GM12878 (cell line): ENCODE results near the gene GRXCR1. TPM values are rescaled to one million over a fixed set of nuclear protein-coding genes. Genes with fewer than 3 reads are reported as not detected.

Experiments used
- ATAC-seq: fragments of 200-7000 bp; cut with Tn5 transposase; 3 replicates; pipeline ENCODE4 v1.9.1; 2020; ENCODE audit warnings: mild to moderate bottlenecking, moderate library complexity
- BruUV-seq: library from RNA; stranded (reverse); fragments of 400-500 nt; replicated peaks from 2 replicates; lab custom pipeline; 2021; lab: Mats Ljungman, UMichigan
- CTCF ChIA-PET: fragments of 300-600 bp; sonication (Branson Sonifier 250); formaldehyde crosslinking; extraction: SDS; loops from one replicate; lab custom pipeline; 2021; ENCODE audit warnings: inconsistent platforms; lab: Yijun Ruan, JAX
- POLR2A ChIA-PET: fragments of 350-600 bp; formaldehyde crosslinking; extraction: SDS; loops from one replicate; lab custom pipeline; 2021; ENCODE audit warnings: inconsistent platforms; lab: Charles Lee
- RAD21 ChIA-PET: fragments of 300-600 bp; sonication (Branson Sonifier 250); formaldehyde crosslinking; loops from one replicate; lab custom pipeline; 2023; ENCODE audit warnings: antibody characterized with exemption; ENCODE audit not compliant: unreplicated experiment; lab: Charles Lee
- SMC1A ChIA-PET: fragments of 300-600 bp; sonication (Branson Sonifier 250); formaldehyde crosslinking; loops from one replicate; lab custom pipeline; 2023; ENCODE audit not compliant: unreplicated experiment, uncharacterized antibody; lab: Charles Lee
- DNase-seq: peaks from one replicate; pipeline ENCODE4 v3.0.0-alpha.2; 2011; ENCODE audit warnings: low read depth, low spot score
- FAIRE-seq: peaks from 3 replicates; lab custom pipeline; 2011; peaks lifted over from hg19 to GRCh38; lab: Jason Lieb, UNC
- H2AFZ ChIP-seq: 2 replicates; pipeline ENCODE4 v1.6.0; 2011; ENCODE audit warnings: low read depth, low read length, control low read depth; ENCODE audit not compliant: control insufficient read depth
- H3K27ac ChIP-seq: 2 replicates; pipeline ENCODE4 v1.5.1; 2011; ENCODE audit warnings: control low read depth; ENCODE audit not compliant: control insufficient read depth, insufficient read depth
- H3K27me3 ChIP-seq, 2 experiments: replicated peaks in 1 of 2; 2 replicates each; pipeline versions ENCODE4 v1.6.0 to v1.6.1; 2011; ENCODE audit warnings: low read length in 1 of 2; ENCODE audit not compliant: control insufficient read depth in 2 of 2, insufficient read depth in 2 of 2
- H3K36me3 ChIP-seq, 2 experiments: 2 replicates each; pipeline ENCODE4 v1.5.1; 2011; ENCODE audit warnings: low read length in 1 of 2; ENCODE audit not compliant: control insufficient read depth in 2 of 2, insufficient read depth in 2 of 2
- H3K4me1 ChIP-seq: 2 replicates; pipeline ENCODE4 v1.6.1; 2011; ENCODE audit warnings: mild to moderate bottlenecking, low read length, moderate library complexity, mixed read lengths; ENCODE audit not compliant: control insufficient read depth, insufficient read depth
- H3K4me2 ChIP-seq: 2 replicates; pipeline ENCODE4 v1.6.0; 2011; ENCODE audit warnings: control low read depth; ENCODE audit not compliant: control insufficient read depth, insufficient read depth
- H3K4me3 ChIP-seq: fragments of 200-600 bp; sonication (generic); 2 replicates; pipeline ENCODE4 v1.5.1; 2016
- H3K79me2 ChIP-seq: 2 replicates; pipeline ENCODE4 v1.6.0; 2011; ENCODE audit warnings: low read length; ENCODE audit not compliant: control insufficient read depth, insufficient read depth
- H3K9ac ChIP-seq: 2 replicates; pipeline ENCODE4 v1.8.0; 2011; ENCODE audit warnings: low read length, control low read depth, mixed read lengths; ENCODE audit not compliant: control insufficient read depth, insufficient read depth
- H3K9me3 ChIP-seq: replicated peaks from 3 replicates; pipeline ENCODE4 v1.5.1; 2011; ENCODE audit warnings: mild to moderate bottlenecking, low read length; ENCODE audit not compliant: control insufficient read depth, insufficient read depth
- H4K20me1 ChIP-seq: 2 replicates; pipeline ENCODE4 v1.6.0; 2011; ENCODE audit not compliant: control insufficient read depth, insufficient read depth
- ATF2 ChIP-seq: IDR thresholded peaks from 2 replicates; pipeline ENCODE4 v1.6.1; 2012; ENCODE audit warnings: low read length, inconsistent platforms
- BMI1 ChIP-seq: fragments of 450-650 bp; IDR thresholded peaks from 2 replicates; pipeline ENCODE4 v1.6.1; 2016; ENCODE audit warnings: mild to moderate bottlenecking, moderate library complexity, borderline replicate concordance
- CREM ChIP-seq: IDR thresholded peaks from 2 replicates; pipeline ENCODE4 v1.6.1; 2014; ENCODE audit warnings: antibody characterized with exemption, low read depth
- EED ChIP-seq: sonication (generic); IDR thresholded peaks from 2 replicates; pipeline ENCODE4 v1.6.1; 2016; ENCODE audit warnings: antibody characterized with exemption, low read depth
- HDAC2 ChIP-seq: fragments of 200-600 bp; sonication (generic); IDR thresholded peaks from 2 replicates; pipeline ENCODE4 v1.6.1; 2017
- IKZF2 ChIP-seq, 2 experiments: fragments of 450-650 bp; IDR thresholded peaks; 2 replicates each; pipeline ENCODE4 v1.6.1; 2017; ENCODE audit warnings: mild to moderate bottlenecking in 2 of 2, moderate library complexity in 2 of 2
- JUND ChIP-seq: IDR thresholded peaks from 2 replicates; pipeline ENCODE4 v1.6.1; 2012; ENCODE audit warnings: low read depth, mild to moderate bottlenecking, low read length, improper control_type of control experiment, moderate library complexity
- LARP7 ChIP-seq: fragments of 450-650 bp; IDR thresholded peaks from 2 replicates; pipeline ENCODE4 v1.6.1; 2017; ENCODE audit warnings: mild to moderate bottlenecking
- POLR2AphosphoS5 ChIP-seq: IDR thresholded peaks from 2 replicates; pipeline ENCODE4 v1.6.1; 2011; ENCODE audit warnings: mild to moderate bottlenecking, low read length, inconsistent platforms
- SMAD1 ChIP-seq: fragments of 450-650 bp; IDR thresholded peaks from 2 replicates; pipeline ENCODE4 v1.6.1; 2018; ENCODE audit warnings: mild to moderate bottlenecking, low read depth; ENCODE audit not compliant: partially characterized antibody
- SREBF1 ChIP-seq: IDR thresholded peaks from 2 replicates; pipeline ENCODE4 v1.6.1; 2012; ENCODE audit warnings: mild to moderate bottlenecking, low read length
- SUZ12 ChIP-seq: fragments of 200-600 bp; sonication (generic); IDR thresholded peaks from one replicate; pipeline ENCODE4 v1.6.1; 2018; ENCODE audit warnings: antibody characterized with exemption, mild to moderate bottlenecking; ENCODE audit not compliant: unreplicated experiment
- WRNIP1 ChIP-seq: IDR thresholded peaks from 2 replicates; pipeline ENCODE4 v1.6.1; 2011; ENCODE audit warnings: low read depth, low read length, improper control_type of control experiment, borderline replicate concordance
- WGBS: methylation state at CpG from one replicate; pipeline ENCODE4 v1.1.6; 2016; ENCODE audit warnings: low lambda C conversion rate; ENCODE audit not compliant: insufficient replicate concordance, insufficient coverage; ENCODE audit errors: missing lambda C conversion rate; 5-methylcytosine and 5-hydroxymethylcytosine counted together
- in situ Hi-C: fragments of 300-500 bp; cut with MboI; formaldehyde crosslinking; loops from 9 replicates; pipeline ENCODE4 v1.14.3; 2018; ENCODE audit warnings: mixed read lengths
- intact Hi-C: fragments of 100-400 bp; cut with micrococcal nuclease; formaldehyde crosslinking; loops from one replicate; pipeline ENCODE4 v1.14.2; 2022; ENCODE audit not compliant: unreplicated experiment
- polyA plus RNA-seq, 11 experiments: library from polyadenylated mRNA; depleted of rRNA in 4 of 11; unstranded in 6 of 11; stranded (reverse) in 5 of 11; fragments of >200 nt; fragmentation: Nextera tagmentation in 4 of 11; fragmentation: Illumina TruSeq in 1 of 11; extraction: Ambion mirVana in 4 of 11; extraction: Trizol in 1 of 11; gene quantifications; 1 replicate in 1 of 11; 2 replicates in 10 of 11; pipeline versions ENCODE4 v1.2.1 to v1.2.3, GENCODE V29; 2011 to 2016; ENCODE audit warnings: inconsistent platforms in 2 of 11, missing spikeins in 2 of 11, low read depth in 1 of 11
- total RNA-seq, 4 experiments: library from RNA; depleted of rRNA in 3 of 4; stranded (reverse); fragments of >200 nt in 3 of 4; fragmentation: Illumina TruSeq in 1 of 4; extraction: Trizol in 1 of 4; gene quantifications; 2 replicates each; pipeline versions ENCODE4 v1.2.1 to v1.2.3, GENCODE V29; 2013 to 2021
- TF ChIP-seq, protein P1 (sequence below): fragments of 450-650 bp; formaldehyde crosslinking; IDR thresholded peaks from 2 replicates; pipeline ENCODE4 v1.4.0; 2022; ENCODE audit warnings: mild to moderate bottlenecking, moderate library complexity
- TF ChIP-seq, protein P2 (sequence below): fragments of 450-650 bp; IDR thresholded peaks from 2 replicates; pipeline ENCODE4 v1.6.1; 2017; ENCODE audit warnings: low read depth, mild to moderate bottlenecking, moderate library complexity
- TF ChIP-seq, protein P3 (sequence below): fragments of 150-350 bp; IDR thresholded peaks from 2 replicates; pipeline ENCODE4 v1.6.1; 2016; ENCODE audit warnings: low read depth, low read length

The GRXCR1 gene
- total and polyA plus RNA-seq, 10 of the 15 experiments (the other 5 are each of a cell fraction or from before 2014, with no cell fraction given), result not detected

DNA sequence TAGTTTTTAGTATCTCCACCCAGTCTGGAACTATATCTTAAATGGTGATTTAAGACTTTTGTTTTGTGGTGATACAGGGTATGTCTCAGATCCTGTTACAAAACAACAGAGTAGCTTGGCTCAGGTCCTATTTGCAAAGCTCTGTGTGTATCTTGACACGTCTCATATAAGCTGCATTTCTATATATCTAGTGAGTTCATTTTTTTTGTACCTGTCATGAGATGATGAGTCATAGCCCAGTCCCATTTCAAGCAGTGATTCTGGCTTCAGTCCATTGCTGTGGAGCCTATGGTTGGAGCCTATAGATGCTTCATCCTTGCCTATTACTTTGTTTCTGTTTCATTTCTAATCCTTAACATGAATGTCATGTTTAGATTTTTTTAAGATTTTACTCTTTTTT, 23.0 kb downstream of the GRXCR1 start (continued):
- TF ChIP-seq IKZF2 (IDR thresholded peaks at IDR 0.05), result no peak
- TF ChIP-seq, protein P1, sequence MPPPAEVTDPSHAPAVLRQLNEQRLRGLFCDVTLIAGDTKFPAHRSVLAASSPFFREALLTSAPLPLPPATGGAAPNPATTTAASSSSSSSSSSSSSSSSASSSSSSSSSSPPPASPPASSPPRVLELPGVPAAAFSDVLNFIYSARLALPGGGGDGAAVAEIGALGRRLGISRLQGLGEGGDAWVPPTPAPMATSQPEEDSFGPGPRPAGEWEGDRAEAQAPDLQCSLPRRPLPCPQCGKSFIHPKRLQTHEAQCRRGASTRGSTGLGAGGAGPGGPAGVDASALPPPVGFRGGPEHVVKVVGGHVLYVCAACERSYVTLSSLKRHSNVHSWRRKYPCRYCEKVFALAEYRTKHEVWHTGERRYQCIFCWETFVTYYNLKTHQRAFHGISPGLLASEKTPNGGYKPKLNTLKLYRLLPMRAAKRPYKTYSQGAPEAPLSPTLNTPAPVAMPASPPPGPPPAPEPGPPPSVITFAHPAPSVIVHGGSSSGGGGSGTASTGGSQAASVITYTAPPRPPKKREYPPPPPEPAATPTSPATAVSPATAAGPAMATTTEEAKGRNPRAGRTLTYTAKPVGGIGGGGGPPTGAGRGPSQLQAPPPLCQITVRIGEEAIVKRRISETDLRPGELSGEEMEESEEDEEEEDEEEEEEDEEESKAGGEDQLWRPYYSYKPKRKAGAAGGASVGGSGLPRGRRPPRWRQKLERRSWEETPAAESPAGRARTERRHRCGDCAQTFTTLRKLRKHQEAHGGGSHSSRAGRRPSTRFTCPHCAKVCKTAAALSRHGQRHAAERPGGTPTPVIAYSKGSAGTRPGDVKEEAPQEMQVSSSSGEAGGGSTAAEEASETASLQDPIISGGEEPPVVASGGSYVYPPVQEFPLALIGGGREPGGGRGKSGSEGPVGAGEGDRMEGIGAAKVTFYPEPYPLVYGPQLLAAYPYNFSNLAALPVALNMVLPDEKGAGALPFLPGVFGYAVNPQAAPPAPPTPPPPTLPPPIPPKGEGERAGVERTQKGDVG (CRISPR knock-in tag), result no peak
- TF ChIP-seq ATF2, result no peak
- no peak for TF ChIP-seq CREM
- TF ChIP-seq SMAD1, result no peak

GRCh38 chr4:42917296-42917695, 24.8 kb downstream of the GRXCR1 start:
- BruUV-seq, result no TSS peak
- ChIA-PET POLR2A (no interaction called here), SMC1A (no interaction called here), RAD21 (no interaction called here), CTCF (no interaction called here)
- DNase-seq, result no peak
- FAIRE-seq, result no peak
- Histone ChIP-seq H2AFZ (no peak overlapping the region), H3K27me3 (no peaks in the 10 kb centered on the region), H3K36me3 (no peaks in the 10 kb centered on the region), H3K9me3 (no peaks in the 10 kb centered on the region), H4K20me1 (no peaks in the 10 kb centered on the region), H3K79me2 (no peaks in the 10 kb centered on the region), H3K4me2 (no peak overlapping the region), H3K4me3 (no peak overlapping the region), H3K9ac (no peak overlapping the region), H3K4me1 (no peaks in the 10 kb centered on the region), H3K27ac (no peak overlapping the region)
- ATAC-seq, result no peak
- in situ Hi-C loops (no loop called here), intact Hi-C loops (no loop called here)
- WGBS, result 17% methylated on average over 2 of the region's 2 CpGs
- TF ChIP-seq, protein P2, sequence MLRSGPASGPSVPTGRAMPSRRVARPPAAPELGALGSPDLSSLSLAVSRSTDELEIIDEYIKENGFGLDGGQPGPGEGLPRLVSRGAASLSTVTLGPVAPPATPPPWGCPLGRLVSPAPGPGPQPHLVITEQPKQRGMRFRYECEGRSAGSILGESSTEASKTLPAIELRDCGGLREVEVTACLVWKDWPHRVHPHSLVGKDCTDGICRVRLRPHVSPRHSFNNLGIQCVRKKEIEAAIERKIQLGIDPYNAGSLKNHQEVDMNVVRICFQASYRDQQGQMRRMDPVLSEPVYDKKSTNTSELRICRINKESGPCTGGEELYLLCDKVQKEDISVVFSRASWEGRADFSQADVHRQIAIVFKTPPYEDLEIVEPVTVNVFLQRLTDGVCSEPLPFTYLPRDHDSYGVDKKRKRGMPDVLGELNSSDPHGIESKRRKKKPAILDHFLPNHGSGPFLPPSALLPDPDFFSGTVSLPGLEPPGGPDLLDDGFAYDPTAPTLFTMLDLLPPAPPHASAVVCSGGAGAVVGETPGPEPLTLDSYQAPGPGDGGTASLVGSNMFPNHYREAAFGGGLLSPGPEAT, result no peak
- TF ChIP-seq WRNIP1 (no peak), LARP7 (no peak), JUND (no peak), BMI1 (no peak), HDAC2 (no peak), SUZ12 (no peak), POLR2AphosphoS5 (no peak), EED (no peak), SREBF1 (no peak)
- TF ChIP-seq, protein P3, sequence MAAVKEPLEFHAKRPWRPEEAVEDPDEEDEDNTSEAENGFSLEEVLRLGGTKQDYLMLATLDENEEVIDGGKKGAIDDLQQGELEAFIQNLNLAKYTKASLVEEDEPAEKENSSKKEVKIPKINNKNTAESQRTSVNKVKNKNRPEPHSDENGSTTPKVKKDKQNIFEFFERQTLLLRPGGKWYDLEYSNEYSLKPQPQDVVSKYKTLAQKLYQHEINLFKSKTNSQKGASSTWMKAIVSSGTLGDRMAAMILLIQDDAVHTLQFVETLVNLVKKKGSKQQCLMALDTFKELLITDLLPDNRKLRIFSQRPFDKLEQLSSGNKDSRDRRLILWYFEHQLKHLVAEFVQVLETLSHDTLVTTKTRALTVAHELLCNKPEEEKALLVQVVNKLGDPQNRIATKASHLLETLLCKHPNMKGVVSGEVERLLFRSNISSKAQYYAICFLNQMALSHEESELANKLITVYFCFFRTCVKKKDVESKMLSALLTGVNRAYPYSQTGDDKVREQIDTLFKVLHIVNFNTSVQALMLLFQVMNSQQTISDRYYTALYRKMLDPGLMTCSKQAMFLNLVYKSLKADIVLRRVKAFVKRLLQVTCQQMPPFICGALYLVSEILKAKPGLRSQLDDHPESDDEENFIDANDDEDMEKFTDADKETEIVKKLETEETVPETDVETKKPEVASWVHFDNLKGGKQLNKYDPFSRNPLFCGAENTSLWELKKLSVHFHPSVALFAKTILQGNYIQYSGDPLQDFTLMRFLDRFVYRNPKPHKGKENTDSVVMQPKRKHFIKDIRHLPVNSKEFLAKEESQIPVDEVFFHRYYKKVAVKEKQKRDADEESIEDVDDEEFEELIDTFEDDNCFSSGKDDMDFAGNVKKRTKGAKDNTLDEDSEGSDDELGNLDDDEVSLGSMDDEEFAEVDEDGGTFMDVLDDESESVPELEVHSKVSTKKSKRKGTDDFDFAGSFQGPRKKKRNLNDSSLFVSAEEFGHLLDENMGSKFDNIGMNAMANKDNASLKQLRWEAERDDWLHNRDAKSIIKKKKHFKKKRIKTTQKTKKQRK, result no peak
